Right atrium auricular region (tissue), 2 donors: ENCODE results near the gene SRSF4. TPM values are rescaled to one million over a fixed set of nuclear protein-coding genes. Genes with fewer than 3 reads are reported as not detected.

ENCODE experiments used
- DNase-seq: peaks from one replicate; pipeline ENCODE4 v3.0.0-alpha.2; 2019; ENCODE audit warnings: low spot score
- H3K27ac ChIP-seq, 2 donors: fragments of 200-600 bp; sonication (generic); 1 replicate in 1 of 2; 2 replicates in 1 of 2; pipeline ENCODE4 v1.5.1; 2016 to 2019
- H3K27me3 ChIP-seq, 2 donors: fragments of 200-600 bp; sonication (generic); one replicate each; pipeline versions ENCODE4 v1.5.1 to v1.6.0; 2017 to 2019
- H3K36me3 ChIP-seq: fragments of 200-600 bp; sonication (generic); one replicate; pipeline ENCODE4 v1.5.1; 2016
- H3K4me1 ChIP-seq, 2 donors: fragments of 200-600 bp; sonication (generic); one replicate each; pipeline versions ENCODE4 v1.5.1 to v1.6.0; 2017 to 2019
- H3K4me3 ChIP-seq, 2 donors: fragments of 200-600 bp; sonication (generic); 1 replicate in 1 of 2; 2 replicates in 1 of 2; pipeline ENCODE4 v1.5.1; 2017 to 2019; ENCODE audit warnings: mild to moderate bottlenecking in 1 of 2, moderate library complexity in 1 of 2
- H3K9me3 ChIP-seq, 2 donors: fragments of 200-600 bp; sonication (generic); one replicate each; pipeline ENCODE4 v1.5.1; 2019
- CTCF ChIP-seq, 2 donors: fragments of 200-600 bp; sonication (generic); IDR thresholded peaks; one replicate each; pipeline ENCODE4 v1.5.1; 2019; ENCODE audit warnings: antibody characterized with exemption in 2 of 2
- total RNA-seq, 2 donors: library from RNA; depleted of rRNA; stranded (reverse); fragments of >200 nt; gene quantifications; one replicate each; pipeline ENCODE4 v1.1.0, GENCODE V29; 2016

SRSF4 gene
- total RNA-seq, 2 donors from 2014 or later, result 44.2 to 48.1 TPM

GRCh38 chr1:29171089-29171488, 10.6 kb downstream of the SRSF4 start:
- Histone ChIP-seq H3K27ac (no peak overlapping the region), H3K36me3 (peaks cover 26% of the 10 kb centered on the region), H3K4me1 (peaks cover 0 to 42% of the 10 kb centered on the region in 2 donors), H3K9me3 (no peaks in the 10 kb centered on the region), H3K27me3 (no peaks in the 10 kb centered on the region), H3K4me3 (no peak overlapping the region)
- no peak for DNase-seq
- TF ChIP-seq CTCF (IDR thresholded peaks at IDR 0.05), result no peak

GRCh38 chr1:29169976-29170375, 11.7 kb downstream of the SRSF4 start:
- H3K27me3 ChIP-seq, result no peaks in the 10 kb centered on the region
- H3K4me1 ChIP-seq, result peaks cover 0 to 37% of the 10 kb centered on the region in 2 donors
- no peak overlapping the region for H3K4me3 ChIP-seq
- peaks cover 37% of the 10 kb centered on the region for H3K36me3 ChIP-seq
- TF ChIP-seq CTCF (IDR thresholded peaks at IDR 0.05), result no peak
- H3K27ac ChIP-seq, result no peak overlapping the region
- no peak for DNase-seq
- H3K9me3 ChIP-seq, result no peaks in the 10 kb centered on the region

- Histone ChIP-seq H3K27me3 (no peaks in the 10 kb centered on the region), H3K9me3 (no peaks in the 10 kb centered on the region), H3K27ac (no peak overlapping the region), H3K4me3 (no peak overlapping the region), H3K4me1 (peaks cover 0 to 43% of the 10 kb centered on the region in 2 donors), H3K36me3 (peaks cover 46% of the 10 kb centered on the region)
- no peak for DNase-seq
- no peak for TF ChIP-seq CTCF (IDR thresholded peaks at IDR 0.05)
These were observed 13.8 kb downstream of the SRSF4 start for GRCh38 chr1:29167904-29168303.

GRCh38 chr1:29166291-29166878, 15.3 kb downstream of the SRSF4 start:
- Histone ChIP-seq H3K4me1 (peaks cover 0 to 53% of the 10 kb centered on the region in 2 donors), H3K9me3 (no peaks in the 10 kb centered on the region), H3K27me3 (no peaks in the 10 kb centered on the region), H3K36me3 (peaks cover 46% of the 10 kb centered on the region), H3K4me3 (no peak overlapping the region), H3K27ac (no peak overlapping the region)
- no peak for DNase-seq
- TF ChIP-seq CTCF (IDR thresholded peaks at IDR 0.05), result no peak

GRCh38 chr1:29164588-29164987, 17.1 kb downstream of the SRSF4 start:
- no peak for DNase-seq
- peaks cover 56% of the 10 kb centered on the region for H3K36me3 ChIP-seq
- peaks cover 0 to 43% of the 10 kb centered on the region in 2 donors for H3K4me1 ChIP-seq
- H3K27ac ChIP-seq, result no peak overlapping the region
- H3K9me3 ChIP-seq, result no peaks in the 10 kb centered on the region
- no peak overlapping the region for H3K4me3 ChIP-seq
- H3K27me3 ChIP-seq, result no peaks in the 10 kb centered on the region
- no peak for TF ChIP-seq CTCF (IDR thresholded peaks at IDR 0.05)
